PC-9 (cell line): ENCODE data around the gene OBP2A. TPM values are rescaled to one million over a fixed set of nuclear protein-coding genes. Genes with fewer than 3 reads are reported as not detected.
"Not testable (repeated sequence)": the region's sequence is repeated elsewhere in the genome, so short reads cannot be mapped to it uniquely, and the experiment has no call there.

ENCODE experiments used
- BruUV-seq: library from RNA; stranded (reverse); fragments of 400-500 nt; replicated peaks from 2 replicates; lab custom pipeline; 2021; lab: Mats Ljungman, UMichigan
- CTCF ChIA-PET: fragments of 300-600 bp; sonication (Branson Sonifier 250); formaldehyde crosslinking; loops from one replicate; lab custom pipeline; 2022; ENCODE audit warnings: antibody characterized with exemption; lab: Charles Lee
- POLR2A ChIA-PET: fragments of 300-600 bp; sonication (Branson Sonifier 250); formaldehyde crosslinking; loops from one replicate; lab custom pipeline; 2022; ENCODE audit warnings: antibody characterized with exemption; ENCODE audit not compliant: unreplicated experiment; lab: Charles Lee
- DNase-seq, 2 experiments: peaks; one replicate each; pipeline versions ENCODE4 v3.0.0 to v3.0.0-alpha.2; 2015 to 2022; ENCODE audit warnings: mixed read lengths in 1 of 2
- H2AFZ ChIP-seq: fragments of 200-600 bp; sonication (generic); 2 replicates; pipeline ENCODE4 v1.8.1; 2017; ENCODE audit warnings: antibody characterized with exemption
- H3F3A ChIP-seq: fragments of 200-600 bp; sonication (generic); 2 replicates; pipeline ENCODE4 v1.8.1; 2017; ENCODE audit warnings: antibody characterized with exemption, mild to moderate bottlenecking, low read depth; ENCODE audit not compliant: insufficient read depth
- H3K27ac ChIP-seq: fragments of 200-600 bp; sonication (generic); 2 replicates; pipeline ENCODE4 v1.6.1; 2016; ENCODE audit warnings: mixed run types
- H3K27me3 ChIP-seq: fragments of 200-600 bp; sonication (generic); 2 replicates; pipeline ENCODE4 v1.6.1; 2016; ENCODE audit warnings: low read depth, mixed run types; ENCODE audit not compliant: insufficient read depth
- H3K36me3 ChIP-seq: fragments of 200-600 bp; sonication (generic); 2 replicates; pipeline ENCODE4 v1.6.1; 2016; ENCODE audit warnings: low read depth, mixed run types
- H3K4me1 ChIP-seq: fragments of 200-600 bp; sonication (generic); replicated peaks from 2 replicates; pipeline ENCODE4 v1.6.1; 2016; ENCODE audit warnings: mixed run types; ENCODE audit not compliant: insufficient read depth
- H3K4me2 ChIP-seq: fragments of 200-600 bp; sonication (generic); 2 replicates; pipeline ENCODE4 v1.6.1; 2017; ENCODE audit warnings: mixed run types
- H3K4me3 ChIP-seq: fragments of 200-600 bp; sonication (generic); 2 replicates; pipeline ENCODE4 v1.6.1; 2016; ENCODE audit warnings: mixed run types
- H3K79me2 ChIP-seq: fragments of 200-600 bp; sonication (generic); 2 replicates; pipeline ENCODE4 v1.6.1; 2017; ENCODE audit warnings: low read depth, mixed run types
- H3K9me2 ChIP-seq: fragments of 200-600 bp; sonication (generic); 2 replicates; pipeline ENCODE4 v1.8.1; 2017; ENCODE audit warnings: mild to moderate bottlenecking; ENCODE audit not compliant: insufficient read depth
- H3K9me3 ChIP-seq: fragments of 200-600 bp; sonication (generic); 2 replicates; pipeline ENCODE4 v1.8.1; 2016; ENCODE audit warnings: low read depth; ENCODE audit not compliant: insufficient read depth
- H4K20me1 ChIP-seq: fragments of 200-600 bp; sonication (generic); 2 replicates; pipeline ENCODE4 v1.8.1; 2017; ENCODE audit not compliant: insufficient read depth
- CTCF ChIP-seq: fragments of 200-600 bp; sonication (generic); conservative IDR thresholded peaks from 2 replicates; pipeline ENCODE4 v1.6.1; 2017; ENCODE audit warnings: mixed run types, antibody characterized with exemption, mild to moderate bottlenecking, moderate library complexity
- EZH2 ChIP-seq: fragments of 200-600 bp; sonication (generic); IDR thresholded peaks from 2 replicates; pipeline ENCODE4 v1.8.0; 2017; ENCODE audit warnings: antibody characterized with exemption, low read depth
- intact Hi-C: fragments of 100-400 bp; cut with micrococcal nuclease; formaldehyde crosslinking; loops from one replicate; pipeline ENCODE4 v1.10.0; 2022; ENCODE audit not compliant: unreplicated experiment
- total RNA-seq: library from RNA; stranded (reverse); gene quantifications from 2 replicates; pipeline ENCODE4 v1.2.3, GENCODE V29; 2021

The OBP2A gene
- total RNA-seq, 1 experiment from 2014 or later, result not detected

GRCh38 chr9:135536216-135536615 lies 9.7 kb upstream of the OBP2A start:
- BruUV-seq, result no TSS peak
- Histone ChIP-seq H3K79me2 (no peaks in the 10 kb centered on the region), H3K9me3 (no peaks in the 10 kb centered on the region), H3K4me3 (no peak overlapping the region), H4K20me1 (no peaks in the 10 kb centered on the region), H2AFZ (no peak overlapping the region), H3K27ac (no peak overlapping the region), H3F3A (no peaks in the 10 kb centered on the region), H3K27me3 (peaks cover 93% of the 10 kb centered on the region), H3K9me2 (no peaks in the 10 kb centered on the region), H3K4me2 (no peak overlapping the region), H3K4me1 (no peaks in the 10 kb centered on the region), H3K36me3 (no peaks in the 10 kb centered on the region)
- CTCF ChIA-PET, result no interaction called here
- DNase-seq, result no peak
- TF ChIP-seq CTCF (no peak), EZH2 (no peak)
- POLR2A ChIA-PET, result no interaction called here
- intact Hi-C loops, result no loop called here

- POLR2A ChIA-PET, H3K4me1 ChIP-seq, H3K9me2 ChIP-seq, H3K36me3 ChIP-seq, H3F3A ChIP-seq, H2AFZ ChIP-seq, H3K79me2 ChIP-seq, CTCF ChIA-PET, intact Hi-C loops, H3K4me3 ChIP-seq, H4K20me1 ChIP-seq, H3K27ac ChIP-seq, H3K9me3 ChIP-seq, BruUV-seq, DNase-seq: not testable (repeated sequence)
- Histone ChIP-seq H3K27me3 (peaks cover 70% of the 10 kb centered on the region), H3K4me2 (peak overlapping the region; percentile 13; the same call in 1 of the 2 replicates)
Measured at GRCh38 chr9:135543262-135543894, 2.5 kb upstream of the OBP2A start.

- Histone ChIP-seq H3K4me3 (no peak overlapping the region), H3K9me3 (no peaks in the 10 kb centered on the region), H3F3A (no peaks in the 10 kb centered on the region), H3K27me3 (peaks cover 58% of the 10 kb centered on the region), H3K27ac (no peak overlapping the region), H3K36me3 (no peaks in the 10 kb centered on the region), H3K4me2 (no peak overlapping the region), H3K9me2 (no peaks in the 10 kb centered on the region), H3K4me1 (no peaks in the 10 kb centered on the region), H3K79me2 (no peaks in the 10 kb centered on the region), H4K20me1 (peaks cover 3% of the 10 kb centered on the region; the same call in 1 of the 2 replicates), H2AFZ (no peak overlapping the region)
- ChIA-PET CTCF (no interaction called here), POLR2A (no interaction called here)
- no peak for TF ChIP-seq CTCF
- no peak for TF ChIP-seq EZH2
- no TSS peak for BruUV-seq
- DNase-seq, result no peak
- intact Hi-C loops, result no loop called here
Measured at GRCh38 chr9:135544981-135545635, 818 bp upstream of the OBP2A start.

- H3K9me2 ChIP-seq, H4K20me1 ChIP-seq, POLR2A ChIA-PET, H3K27ac ChIP-seq, H2AFZ ChIP-seq, CTCF ChIA-PET, H3K4me1 ChIP-seq, H3K9me3 ChIP-seq, BruUV-seq, H3K79me2 ChIP-seq, H3K4me3 ChIP-seq, H3K4me2 ChIP-seq, H3F3A ChIP-seq, intact Hi-C loops, DNase-seq, H3K36me3 ChIP-seq: not testable (repeated sequence)
- peaks cover 62% of the 10 kb centered on the region for H3K27me3 ChIP-seq
Measured at GRCh38 chr9:135546792-135547617, 1.1 kb downstream of the OBP2A start.
